HEK293T (cell line): ENCODE measurements around the gene MYLK2.

Experiments
- BHLHE40 ChIP-seq: fragments of 450-650 bp; IDR thresholded peaks from 2 replicates; pipeline ENCODE4 v1.6.1; 2016; ENCODE audit warnings: mild to moderate bottlenecking, moderate library complexity, borderline replicate concordance
- LEF1 ChIP-seq: fragments of 450-650 bp; IDR thresholded peaks from 2 replicates; pipeline ENCODE4 v1.6.1; 2017; ENCODE audit warnings: mild to moderate bottlenecking, borderline replicate concordance
- NFRKB ChIP-seq: fragments of 450-650 bp; IDR thresholded peaks from 2 replicates; pipeline ENCODE4 v1.6.1; 2016; ENCODE audit warnings: mild to moderate bottlenecking, moderate library complexity

DNA sequence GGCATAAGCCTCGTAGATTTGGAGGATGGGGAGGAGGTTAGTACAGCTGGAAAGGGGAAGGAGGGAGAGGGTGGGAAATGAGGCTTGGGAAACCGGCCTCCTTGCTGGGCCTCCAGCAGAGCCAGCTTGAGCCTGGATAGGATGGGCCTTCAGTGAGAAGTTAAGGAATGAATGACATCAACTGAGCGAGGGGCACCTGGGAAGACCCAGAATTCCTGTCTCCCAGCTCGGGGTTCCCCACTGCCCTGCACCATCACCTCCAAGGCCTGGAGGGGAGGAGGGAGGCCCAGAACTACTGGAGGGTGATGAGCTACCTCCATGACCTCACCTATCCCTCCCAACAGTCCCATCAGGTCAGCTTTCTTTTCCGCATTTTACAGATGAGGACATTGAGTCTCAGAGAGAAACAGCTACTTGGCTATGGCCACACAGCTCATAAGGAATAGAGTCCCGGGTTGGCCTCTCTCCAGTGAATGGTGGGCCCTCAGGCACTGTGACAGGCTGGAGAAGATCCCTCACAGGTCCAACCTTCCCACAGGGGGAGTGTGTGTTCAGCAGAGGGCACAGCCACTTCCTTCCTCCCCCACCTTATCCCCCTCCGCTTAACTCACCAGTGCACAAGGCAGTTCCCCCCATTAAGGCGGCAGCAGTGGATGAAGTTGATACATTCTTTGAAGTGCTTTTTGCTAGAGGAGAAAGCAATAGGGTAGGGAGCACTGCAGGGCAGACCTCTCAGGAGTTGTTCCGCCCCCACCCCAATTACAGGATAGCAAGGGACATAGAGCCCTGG, 44.3 kb downstream of the MYLK2 start:
- TF ChIP-seq LEF1, result no peak
- no peak for TF ChIP-seq NFRKB
- no peak for TF ChIP-seq BHLHE40
